ENCODE measurements around the gene KCNQ4.

DNA sequence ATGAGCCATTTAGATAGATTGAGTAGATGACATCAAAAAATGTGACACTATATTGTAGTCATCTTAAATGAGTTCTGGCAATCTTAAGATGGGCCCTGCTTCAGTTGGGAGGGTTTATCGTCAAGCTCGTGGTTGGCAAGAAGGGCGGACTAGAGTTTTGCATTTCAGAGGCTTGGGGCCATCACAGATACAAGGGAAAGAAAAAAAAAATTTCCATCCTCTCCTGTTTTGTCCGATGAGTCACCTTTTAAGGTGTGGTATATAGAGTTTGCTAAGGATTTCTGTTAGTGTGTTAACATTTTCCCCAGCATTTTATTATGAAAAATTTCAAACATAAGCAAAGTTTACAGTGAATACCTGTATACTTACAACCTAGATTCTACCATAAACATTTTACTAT, 31.8 kb upstream of the KCNQ4 start:
- TF ChIP-seq, protein P1, sequence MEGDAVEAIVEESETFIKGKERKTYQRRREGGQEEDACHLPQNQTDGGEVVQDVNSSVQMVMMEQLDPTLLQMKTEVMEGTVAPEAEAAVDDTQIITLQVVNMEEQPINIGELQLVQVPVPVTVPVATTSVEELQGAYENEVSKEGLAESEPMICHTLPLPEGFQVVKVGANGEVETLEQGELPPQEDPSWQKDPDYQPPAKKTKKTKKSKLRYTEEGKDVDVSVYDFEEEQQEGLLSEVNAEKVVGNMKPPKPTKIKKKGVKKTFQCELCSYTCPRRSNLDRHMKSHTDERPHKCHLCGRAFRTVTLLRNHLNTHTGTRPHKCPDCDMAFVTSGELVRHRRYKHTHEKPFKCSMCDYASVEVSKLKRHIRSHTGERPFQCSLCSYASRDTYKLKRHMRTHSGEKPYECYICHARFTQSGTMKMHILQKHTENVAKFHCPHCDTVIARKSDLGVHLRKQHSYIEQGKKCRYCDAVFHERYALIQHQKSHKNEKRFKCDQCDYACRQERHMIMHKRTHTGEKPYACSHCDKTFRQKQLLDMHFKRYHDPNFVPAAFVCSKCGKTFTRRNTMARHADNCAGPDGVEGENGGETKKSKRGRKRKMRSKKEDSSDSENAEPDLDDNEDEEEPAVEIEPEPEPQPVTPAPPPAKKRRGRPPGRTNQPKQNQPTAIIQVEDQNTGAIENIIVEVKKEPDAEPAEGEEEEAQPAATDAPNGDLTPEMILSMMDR (IDR thresholded peaks at IDR 0.05), result no peak
- TF ChIP-seq EZH2 (IDR thresholded peaks at IDR 0.05) (no peak), EZH2phosphoT487 (IDR thresholded peaks at IDR 0.05) (no peak)

All from neural progenitor cell (in vitro differentiated cells).